ENCODE data around the gene CTRB2.

Gene CTRB2

DNA sequence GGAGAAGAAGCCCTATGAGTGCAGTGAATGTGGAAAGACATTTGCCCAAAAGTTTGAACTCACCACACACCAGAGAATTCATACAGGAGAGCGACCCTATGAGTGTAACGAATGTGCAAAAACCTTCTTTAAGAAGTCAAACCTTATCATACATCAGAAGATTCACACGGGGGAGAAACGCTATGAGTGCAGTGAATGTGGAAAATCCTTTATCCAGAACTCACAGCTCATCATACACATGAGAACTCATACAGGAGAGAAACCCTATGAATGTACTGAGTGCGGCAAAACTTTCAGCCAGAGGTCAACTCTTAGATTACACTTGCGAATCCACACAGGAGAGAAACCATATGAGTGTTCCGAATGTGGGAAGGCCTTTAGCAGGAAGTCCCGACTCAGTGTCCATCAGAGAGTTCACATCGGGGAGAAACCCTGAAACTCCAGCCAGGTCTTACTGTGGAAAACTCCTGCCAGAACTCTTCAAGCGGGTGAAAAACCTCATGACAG is 37.0 kb downstream of the CTRB2 start:
- TF ChIP-seq, protein P1, sequence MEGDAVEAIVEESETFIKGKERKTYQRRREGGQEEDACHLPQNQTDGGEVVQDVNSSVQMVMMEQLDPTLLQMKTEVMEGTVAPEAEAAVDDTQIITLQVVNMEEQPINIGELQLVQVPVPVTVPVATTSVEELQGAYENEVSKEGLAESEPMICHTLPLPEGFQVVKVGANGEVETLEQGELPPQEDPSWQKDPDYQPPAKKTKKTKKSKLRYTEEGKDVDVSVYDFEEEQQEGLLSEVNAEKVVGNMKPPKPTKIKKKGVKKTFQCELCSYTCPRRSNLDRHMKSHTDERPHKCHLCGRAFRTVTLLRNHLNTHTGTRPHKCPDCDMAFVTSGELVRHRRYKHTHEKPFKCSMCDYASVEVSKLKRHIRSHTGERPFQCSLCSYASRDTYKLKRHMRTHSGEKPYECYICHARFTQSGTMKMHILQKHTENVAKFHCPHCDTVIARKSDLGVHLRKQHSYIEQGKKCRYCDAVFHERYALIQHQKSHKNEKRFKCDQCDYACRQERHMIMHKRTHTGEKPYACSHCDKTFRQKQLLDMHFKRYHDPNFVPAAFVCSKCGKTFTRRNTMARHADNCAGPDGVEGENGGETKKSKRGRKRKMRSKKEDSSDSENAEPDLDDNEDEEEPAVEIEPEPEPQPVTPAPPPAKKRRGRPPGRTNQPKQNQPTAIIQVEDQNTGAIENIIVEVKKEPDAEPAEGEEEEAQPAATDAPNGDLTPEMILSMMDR (IDR thresholded peaks at IDR 0.05; ENCODE audit: control insufficient read depth, insufficient read depth, low read depth, low read length, missing control alignments) = no peak
- DNase-seq (ENCODE audit: low read depth) = no peak
- H3K4me3 ChIP-seq (ENCODE audit: control insufficient read depth, low read depth, low read length) = no peak overlapping the region

DNA sequence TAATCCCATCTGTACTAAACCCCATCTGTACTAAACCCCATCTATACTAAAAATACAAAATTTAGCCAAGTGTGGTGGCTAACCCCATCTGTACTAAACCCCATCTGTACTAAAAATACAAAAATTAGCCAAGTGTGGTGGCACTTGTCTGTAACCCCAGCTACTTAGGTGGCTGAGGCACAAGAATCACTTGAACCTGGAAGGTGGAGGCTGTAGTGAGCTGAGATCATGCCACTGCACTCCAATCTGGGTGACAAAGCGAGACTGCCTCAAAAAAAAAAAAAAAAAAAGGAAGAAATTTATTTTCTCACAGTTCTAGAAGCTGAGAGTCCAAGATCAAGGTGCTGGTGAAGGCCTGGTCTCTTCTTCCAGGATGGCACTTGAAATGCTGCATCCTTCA is 46.6 kb downstream of the CTRB2 start:
- DNase-seq (ENCODE audit: low read depth) = no peak
- H3K4me3 ChIP-seq (ENCODE audit: control insufficient read depth, low read depth, low read length) = no peak overlapping the region
- TF ChIP-seq, protein P1 (IDR thresholded peaks at IDR 0.05; ENCODE audit: control insufficient read depth, insufficient read depth, low read depth, low read length, missing control alignments) = no peak
